GM12878 (cell line): ENCODE data around the gene CDC37L1. TPM values are rescaled to one million over a fixed set of nuclear protein-coding genes. Genes with fewer than 3 reads are reported as not detected.

Experiments
- CBFB ChIP-seq: IDR thresholded peaks from 2 replicates; pipeline ENCODE4 v1.6.1; 2016; ENCODE audit warnings: antibody characterized with exemption, low read depth
- CBX3 ChIP-seq: fragments of 200-600 bp; sonication (generic); IDR thresholded peaks from 2 replicates; pipeline ENCODE4 v1.6.1; 2016; ENCODE audit warnings: low read depth, borderline replicate concordance
- CEBPB ChIP-seq, 2 experiments: fragments of 150-350 bp in 1 of 2; IDR thresholded peaks; 2 replicates each; pipeline ENCODE4 v1.6.1; 2012 to 2014; ENCODE audit warnings: low read depth in 2 of 2, low read length in 2 of 2, borderline replicate concordance in 1 of 2, inconsistent platforms in 1 of 2
- CHD1 ChIP-seq: IDR thresholded peaks from 2 replicates; pipeline ENCODE4 v1.6.1; 2012; ENCODE audit warnings: low read depth, low read length, improper control_type of control experiment
- CHD4 ChIP-seq: fragments of 200-600 bp; sonication (generic); IDR thresholded peaks from 2 replicates; pipeline ENCODE4 v1.6.1; 2016; ENCODE audit warnings: mild to moderate bottlenecking
- EZH2 ChIP-seq: IDR thresholded peaks from 2 replicates; pipeline ENCODE4 v1.6.1; 2012; ENCODE audit warnings: low read depth, mild to moderate bottlenecking, control low read depth, inconsistent platforms, low read length, borderline replicate concordance; ENCODE audit not compliant: control insufficient read depth
- FOXK2 ChIP-seq: fragments of 450-650 bp; IDR thresholded peaks from 2 replicates; pipeline ENCODE4 v1.6.1; 2017; ENCODE audit warnings: mild to moderate bottlenecking, moderate library complexity
- MTA2 ChIP-seq: fragments of 450-650 bp; IDR thresholded peaks from 2 replicates; pipeline ENCODE4 v1.6.1; 2016; ENCODE audit warnings: low read depth, mild to moderate bottlenecking, moderate library complexity
- MYC ChIP-seq: IDR thresholded peaks from 2 replicates; pipeline ENCODE4 v1.6.1; 2011; ENCODE audit warnings: mild to moderate bottlenecking, low read length, moderate library complexity, inconsistent platforms; ENCODE audit not compliant: insufficient read depth, insufficient replicate concordance, insufficient read length, severe bottlenecking
- NFYB ChIP-seq: IDR thresholded peaks from 2 replicates; pipeline ENCODE4 v1.6.1; 2011; ENCODE audit warnings: low read depth, mild to moderate bottlenecking, low read length, improper control_type of control experiment, moderate library complexity; ENCODE audit not compliant: insufficient read depth
- NRF1 ChIP-seq: conservative IDR thresholded peaks from 2 replicates; pipeline ENCODE4 v1.6.1; 2011; ENCODE audit warnings: mild to moderate bottlenecking, low read depth, low read length, improper control_type of control experiment
- PAX5 ChIP-seq: IDR thresholded peaks from 2 replicates; pipeline ENCODE4 v1.6.1; 2011; ENCODE audit warnings: low read depth, low read length, borderline replicate concordance
- RAD51 ChIP-seq: fragments of 450-650 bp; IDR thresholded peaks from 2 replicates; pipeline ENCODE4 v1.6.1; 2016; ENCODE audit warnings: moderate library complexity, mild to moderate bottlenecking, inconsistent platforms
- SMAD1 ChIP-seq: fragments of 450-650 bp; IDR thresholded peaks from 2 replicates; pipeline ENCODE4 v1.6.1; 2018; ENCODE audit warnings: mild to moderate bottlenecking, low read depth; ENCODE audit not compliant: partially characterized antibody
- TAF1 ChIP-seq: IDR thresholded peaks from 2 replicates; pipeline ENCODE4 v1.6.1; 2011; ENCODE audit warnings: mild to moderate bottlenecking, low read depth, low read length, borderline replicate concordance
- TARDBP ChIP-seq: IDR thresholded peaks from 2 replicates; pipeline ENCODE4 v1.6.1; 2016; ENCODE audit warnings: borderline replicate concordance
- TCF7 ChIP-seq: IDR thresholded peaks from 2 replicates; pipeline ENCODE4 v1.6.1; 2014; ENCODE audit warnings: antibody characterized with exemption, borderline replicate concordance
- WRNIP1 ChIP-seq: IDR thresholded peaks from 2 replicates; pipeline ENCODE4 v1.6.1; 2011; ENCODE audit warnings: low read depth, low read length, improper control_type of control experiment, borderline replicate concordance
- ZNF207 ChIP-seq: fragments of 450-650 bp; IDR thresholded peaks from 2 replicates; pipeline ENCODE4 v1.6.1; 2014; ENCODE audit warnings: antibody characterized with exemption, mild to moderate bottlenecking, borderline replicate concordance
- ZNF217 ChIP-seq: fragments of 450-650 bp; IDR thresholded peaks from 2 replicates; pipeline ENCODE4 v1.6.1; 2017; ENCODE audit warnings: antibody characterized with exemption, mild to moderate bottlenecking
- ZNF274 ChIP-seq: IDR thresholded peaks from one replicate; pipeline ENCODE4 v1.8.0; 2011; ENCODE audit not compliant: insufficient read length, insufficient read depth
- ZNF384 ChIP-seq: IDR thresholded peaks from 2 replicates; pipeline ENCODE4 v1.6.1; 2012; ENCODE audit warnings: low read depth, mild to moderate bottlenecking, low read length, improper control_type of control experiment, borderline replicate concordance
- ZZZ3 ChIP-seq: IDR thresholded peaks from 2 replicates; pipeline ENCODE4 v1.6.1; 2011; ENCODE audit warnings: low read depth; ENCODE audit not compliant: control insufficient read depth, insufficient read length
- polyA plus RNA-seq, 11 experiments: library from polyadenylated mRNA; depleted of rRNA in 4 of 11; unstranded in 6 of 11; stranded (reverse) in 5 of 11; fragments of >200 nt; fragmentation: Nextera tagmentation in 4 of 11; fragmentation: Illumina TruSeq in 1 of 11; extraction: Ambion mirVana in 4 of 11; extraction: Trizol in 1 of 11; gene quantifications; 1 replicate in 1 of 11; 2 replicates in 10 of 11; pipeline versions ENCODE4 v1.2.1 to v1.2.3, GENCODE V29; 2011 to 2016; ENCODE audit warnings: inconsistent platforms in 2 of 11, missing spikeins in 2 of 11, low read depth in 1 of 11
- total RNA-seq, 4 experiments: library from RNA; depleted of rRNA in 3 of 4; stranded (reverse); fragments of >200 nt in 3 of 4; fragmentation: Illumina TruSeq in 1 of 4; extraction: Trizol in 1 of 4; gene quantifications; 2 replicates each; pipeline versions ENCODE4 v1.2.1 to v1.2.3, GENCODE V29; 2013 to 2021
- TF ChIP-seq, protein P1 (sequence below): fragments of 450-650 bp; IDR thresholded peaks from 2 replicates; pipeline ENCODE4 v1.6.1; 2017; ENCODE audit warnings: low read depth, mild to moderate bottlenecking, moderate library complexity
- TF ChIP-seq, protein P2 (sequence below): IDR thresholded peaks from 2 replicates; pipeline ENCODE4 v1.6.1; 2011; ENCODE audit warnings: borderline replicate concordance, low read depth, mild to moderate bottlenecking, moderate library complexity, low read length; ENCODE audit not compliant: insufficient read depth, poor library complexity, severe bottlenecking
- TF ChIP-seq, protein P3 (sequence below): IDR thresholded peaks from 2 replicates; pipeline ENCODE4 v1.6.1; 2012; ENCODE audit warnings: low read depth, low read length, improper control_type of control experiment
- TF ChIP-seq, protein P4 (sequence below): IDR thresholded peaks from 2 replicates; pipeline ENCODE4 v1.6.1; 2011; ENCODE audit warnings: borderline replicate concordance, low read depth, mild to moderate bottlenecking, moderate library complexity, mixed read lengths, low read length; ENCODE audit not compliant: insufficient read depth; ENCODE audit errors: extremely low read length

CDC37L1 gene
- total and polyA plus RNA-seq, 10 of the 15 experiments (the other 5 are each of a cell fraction or from before 2014, with no cell fraction given): 2.2 to 16.6 (median 8.2) TPM

DNA sequence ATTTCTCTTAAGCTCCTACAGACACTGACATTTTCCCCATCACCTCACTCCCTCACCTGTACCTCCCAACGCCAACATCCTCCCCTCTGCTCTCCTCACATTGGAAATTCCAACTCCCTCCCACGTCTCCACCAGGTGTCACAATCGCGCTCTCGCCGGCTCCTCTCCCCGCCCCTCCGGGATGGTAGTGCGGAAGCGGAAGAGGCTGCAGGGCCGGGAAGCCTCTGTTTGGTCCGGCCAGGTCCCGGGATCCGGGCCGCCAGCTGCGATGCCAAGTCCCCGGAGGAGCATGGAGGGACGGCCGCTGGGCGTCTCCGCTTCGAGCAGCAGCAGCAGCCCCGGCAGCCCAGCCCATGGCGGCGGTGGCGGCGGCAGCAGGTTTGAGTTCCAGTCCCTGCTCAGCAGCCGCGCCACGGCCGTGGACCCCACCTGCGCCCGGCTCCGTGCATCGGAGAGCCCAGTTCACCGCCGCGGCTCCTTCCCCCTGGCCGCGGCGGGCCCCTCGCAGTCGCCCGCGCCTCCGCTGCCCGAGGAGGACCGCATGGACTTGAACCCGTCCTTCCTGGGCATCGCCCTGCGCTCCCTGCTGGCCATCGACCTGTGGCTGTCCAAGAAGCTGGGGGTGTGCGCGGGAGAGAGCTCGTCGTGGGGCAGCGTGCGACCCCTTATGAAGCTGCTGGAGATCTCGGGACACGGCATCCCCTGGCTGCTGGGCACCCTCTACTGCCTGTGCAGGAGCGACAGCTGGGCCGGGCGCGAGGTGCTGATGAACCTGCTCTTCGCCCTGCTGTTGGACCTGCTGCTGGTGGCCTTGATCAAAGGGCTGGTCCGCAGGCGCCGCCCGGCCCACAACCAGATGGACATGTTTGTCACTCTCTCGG, 17.0 kb upstream of the CDC37L1 start, which contains the start of gene PLPP6 (continued):
- no peak for TF ChIP-seq CBX3
- no peak for TF ChIP-seq ZZZ3
- TF ChIP-seq, protein P1, sequence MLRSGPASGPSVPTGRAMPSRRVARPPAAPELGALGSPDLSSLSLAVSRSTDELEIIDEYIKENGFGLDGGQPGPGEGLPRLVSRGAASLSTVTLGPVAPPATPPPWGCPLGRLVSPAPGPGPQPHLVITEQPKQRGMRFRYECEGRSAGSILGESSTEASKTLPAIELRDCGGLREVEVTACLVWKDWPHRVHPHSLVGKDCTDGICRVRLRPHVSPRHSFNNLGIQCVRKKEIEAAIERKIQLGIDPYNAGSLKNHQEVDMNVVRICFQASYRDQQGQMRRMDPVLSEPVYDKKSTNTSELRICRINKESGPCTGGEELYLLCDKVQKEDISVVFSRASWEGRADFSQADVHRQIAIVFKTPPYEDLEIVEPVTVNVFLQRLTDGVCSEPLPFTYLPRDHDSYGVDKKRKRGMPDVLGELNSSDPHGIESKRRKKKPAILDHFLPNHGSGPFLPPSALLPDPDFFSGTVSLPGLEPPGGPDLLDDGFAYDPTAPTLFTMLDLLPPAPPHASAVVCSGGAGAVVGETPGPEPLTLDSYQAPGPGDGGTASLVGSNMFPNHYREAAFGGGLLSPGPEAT: peak; percentile 75
- TF ChIP-seq NFYB: no peak
- TF ChIP-seq TCF7: no peak
- TF ChIP-seq CEBPB (IDR thresholded peaks at IDR 0.05; ENCODE audit: borderline replicate concordance in 1 of 2, low read depth in 2 of 2, low read length in 2 of 2): no peak
- TF ChIP-seq EZH2: no peak
- no peak for TF ChIP-seq MYC
- TF ChIP-seq NRF1: no peak
- TF ChIP-seq, protein P2, sequence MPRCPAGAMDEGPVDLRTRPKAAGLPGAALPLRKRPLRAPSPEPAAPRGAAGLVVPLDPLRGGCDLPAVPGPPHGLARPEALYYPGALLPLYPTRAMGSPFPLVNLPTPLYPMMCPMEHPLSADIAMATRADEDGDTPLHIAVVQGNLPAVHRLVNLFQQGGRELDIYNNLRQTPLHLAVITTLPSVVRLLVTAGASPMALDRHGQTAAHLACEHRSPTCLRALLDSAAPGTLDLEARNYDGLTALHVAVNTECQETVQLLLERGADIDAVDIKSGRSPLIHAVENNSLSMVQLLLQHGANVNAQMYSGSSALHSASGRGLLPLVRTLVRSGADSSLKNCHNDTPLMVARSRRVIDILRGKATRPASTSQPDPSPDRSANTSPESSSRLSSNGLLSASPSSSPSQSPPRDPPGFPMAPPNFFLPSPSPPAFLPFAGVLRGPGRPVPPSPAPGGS: no peak
- no peak for TF ChIP-seq PAX5
- no peak for TF ChIP-seq ZNF274
- peak; percentile 62; the same call in 1 of the 2 replicates for TF ChIP-seq CHD1
- TF ChIP-seq MTA2: peak; percentile 29; the same call in 1 of the 2 replicates
- TF ChIP-seq, protein P3, sequence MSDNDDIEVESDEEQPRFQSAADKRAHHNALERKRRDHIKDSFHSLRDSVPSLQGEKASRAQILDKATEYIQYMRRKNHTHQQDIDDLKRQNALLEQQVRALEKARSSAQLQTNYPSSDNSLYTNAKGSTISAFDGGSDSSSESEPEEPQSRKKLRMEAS: no peak; the same call in none of the 2 replicates
- TF ChIP-seq RAD51: no peak
- TF ChIP-seq FOXK2: no peak
- no peak for TF ChIP-seq WRNIP1
- TF ChIP-seq, protein P4, sequence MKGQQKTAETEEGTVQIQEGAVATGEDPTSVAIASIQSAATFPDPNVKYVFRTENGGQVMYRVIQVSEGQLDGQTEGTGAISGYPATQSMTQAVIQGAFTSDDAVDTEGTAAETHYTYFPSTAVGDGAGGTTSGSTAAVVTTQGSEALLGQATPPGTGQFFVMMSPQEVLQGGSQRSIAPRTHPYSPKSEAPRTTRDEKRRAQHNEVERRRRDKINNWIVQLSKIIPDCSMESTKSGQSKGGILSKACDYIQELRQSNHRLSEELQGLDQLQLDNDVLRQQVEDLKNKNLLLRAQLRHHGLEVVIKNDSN: no peak
- TF ChIP-seq ZNF384: no peak
- peak; percentile 34 for TF ChIP-seq SMAD1
- TF ChIP-seq ZNF217: no peak
- TF ChIP-seq TARDBP: no peak
- no peak for TF ChIP-seq CHD4
- no peak; the same call in 1 of the 2 replicates for TF ChIP-seq TAF1
- peak; percentile 31; the same call in 1 of the 2 replicates for TF ChIP-seq CBFB
- no peak for TF ChIP-seq ZNF207
